GM18499 (cell line): Measurements from ENCODE around the gene FAM107B.
A peak's percentile ranks its signal among the peaks of the same experiment; 100 is the strongest.
"Not testable (repeated sequence)": the region's sequence is repeated elsewhere in the genome, so short reads cannot be mapped to it uniquely, and the experiment has no call there.

Experiments
- ATAC-seq: cut with Tn5 transposase; IDR thresholded peaks from one replicate; pipeline ENCODE4 v1.9.1; 2021; ENCODE audit warnings: moderate number of reproducible peaks; ENCODE audit not compliant: insufficient read depth, unreplicated experiment

The FAM107B gene

DNA sequence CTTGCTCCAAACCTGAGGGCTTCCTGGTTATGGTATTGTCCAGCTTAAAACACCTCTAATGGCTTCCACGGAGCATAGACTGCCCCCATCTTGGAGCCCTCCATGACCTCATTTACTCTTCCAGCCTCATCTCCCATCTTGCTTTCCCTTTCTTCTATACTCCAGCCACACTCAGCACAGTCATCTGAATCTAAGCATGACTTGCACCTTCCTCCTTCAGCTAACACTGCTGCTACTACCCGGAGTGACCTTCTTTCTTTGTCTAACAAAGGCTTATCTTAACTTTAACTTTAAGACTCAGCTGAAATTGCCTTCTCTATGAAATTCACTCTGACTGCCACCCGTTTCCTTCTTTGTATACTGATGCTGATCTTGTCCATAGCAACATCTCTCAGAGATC lies 135.1 kb downstream of the FAM107B start:
- ATAC-seq: no peak

DNA sequence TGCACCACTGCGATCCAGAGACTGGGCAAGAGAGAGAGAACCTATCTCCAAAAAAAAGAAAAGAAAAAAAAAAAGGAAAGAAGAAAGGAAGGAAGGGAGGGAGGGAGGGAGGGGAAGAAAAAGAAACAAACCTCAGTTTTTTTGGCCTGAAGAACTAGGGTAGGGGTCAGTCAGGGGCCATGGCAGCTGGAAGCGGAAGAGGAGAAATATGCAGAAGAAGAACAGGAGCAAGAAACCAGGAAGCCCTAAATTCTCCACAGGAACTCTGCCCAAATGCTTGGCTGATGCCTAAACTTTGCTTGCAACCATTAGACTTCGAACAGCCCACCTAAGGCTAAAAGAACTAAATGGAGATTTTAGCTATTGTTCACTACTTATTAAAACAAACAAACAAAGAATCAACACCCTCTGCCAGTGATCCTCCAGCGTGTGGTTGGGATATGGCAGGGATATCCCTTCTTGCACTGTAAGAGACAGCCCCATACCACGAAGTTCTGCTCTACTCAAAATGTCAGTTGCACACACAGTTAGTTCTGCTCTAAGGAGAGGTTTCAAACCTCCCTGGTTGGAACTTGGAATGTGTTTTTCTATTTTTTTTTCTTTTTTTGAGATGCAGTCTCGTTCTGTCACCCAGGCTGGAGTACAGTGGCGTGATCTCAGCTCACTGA lies 139.5 kb downstream of the FAM107B start:
- ATAC-seq: no peak

DNA sequence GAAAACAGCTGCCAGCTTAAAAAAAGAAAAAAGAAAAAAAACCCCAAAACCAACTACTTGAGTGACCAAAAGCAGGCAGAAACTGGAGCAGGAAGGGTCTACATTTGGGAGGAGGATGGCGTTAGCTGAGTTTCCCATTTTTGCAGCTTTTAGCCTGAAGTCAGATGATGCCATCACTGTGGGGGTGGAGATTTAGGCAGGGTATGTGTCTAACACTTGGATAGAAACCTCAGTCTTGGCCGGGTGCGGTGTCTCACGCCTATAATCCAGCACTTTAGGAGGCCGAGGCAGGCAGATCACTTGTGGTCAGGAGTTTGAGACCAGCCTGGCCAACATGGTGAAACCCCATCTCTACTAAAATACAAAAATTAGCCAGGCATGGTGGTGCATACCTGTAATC lies 140.1 kb downstream of the FAM107B start:
- not testable (repeated sequence) for ATAC-seq

DNA sequence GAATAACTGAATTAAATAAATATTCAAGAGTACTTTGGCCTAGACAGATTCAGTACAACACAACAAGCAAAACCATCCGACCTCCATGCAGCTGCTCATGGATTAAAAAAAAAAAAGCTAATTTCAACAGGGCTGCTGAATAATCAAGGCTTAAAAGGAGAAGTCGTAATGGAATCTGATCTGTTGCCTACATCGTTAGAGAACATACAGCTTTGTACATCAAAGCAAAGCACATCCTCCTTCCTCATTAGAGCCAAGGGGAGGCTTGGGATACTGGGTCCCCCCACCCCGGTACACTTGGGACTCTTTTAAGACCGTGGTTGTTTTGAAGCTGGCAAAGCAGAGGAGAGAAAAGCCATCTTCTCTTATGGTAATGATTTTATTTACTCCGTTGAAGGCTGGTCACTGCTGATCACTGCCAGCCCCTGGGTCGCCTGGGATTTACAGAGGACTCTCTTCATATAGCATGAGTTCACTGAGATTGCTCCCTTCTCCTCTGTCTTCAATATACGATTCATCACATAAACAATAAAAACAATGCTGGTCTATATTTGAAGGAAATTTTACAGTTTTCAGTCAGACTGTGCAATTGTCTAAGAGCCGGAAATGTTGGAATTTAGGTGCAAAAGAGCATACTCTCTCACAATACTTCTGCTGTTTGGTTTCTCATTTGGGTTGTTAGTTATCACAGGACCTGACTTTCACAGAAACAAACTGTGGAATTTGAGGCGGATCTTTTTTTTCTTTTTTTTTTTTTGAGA lies 148.8 kb downstream of the FAM107B start:
- no peak for ATAC-seq

DNA sequence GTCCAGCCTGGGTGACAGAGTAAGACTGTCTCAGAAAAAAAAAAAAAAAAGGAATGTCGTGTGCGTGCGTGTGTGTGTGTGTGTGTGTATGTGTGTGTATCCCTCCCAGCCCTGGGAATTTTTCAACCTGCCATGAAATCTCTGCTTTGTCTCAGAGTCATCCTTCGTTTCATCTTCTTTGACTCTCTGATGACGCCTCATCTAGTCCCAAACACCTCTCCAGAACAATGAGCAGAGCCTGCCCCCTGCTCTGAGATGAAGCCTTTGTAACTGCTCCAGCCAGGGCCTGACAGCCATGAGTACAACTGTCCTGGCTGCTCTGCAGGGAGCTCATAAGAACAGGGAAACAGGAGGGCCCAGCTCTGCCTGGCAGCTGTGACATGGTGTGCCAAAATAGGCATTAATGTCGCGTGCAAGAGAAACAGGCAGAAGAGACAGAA lies 149.5 kb downstream of the FAM107B start:
- ATAC-seq: no peak

DNA sequence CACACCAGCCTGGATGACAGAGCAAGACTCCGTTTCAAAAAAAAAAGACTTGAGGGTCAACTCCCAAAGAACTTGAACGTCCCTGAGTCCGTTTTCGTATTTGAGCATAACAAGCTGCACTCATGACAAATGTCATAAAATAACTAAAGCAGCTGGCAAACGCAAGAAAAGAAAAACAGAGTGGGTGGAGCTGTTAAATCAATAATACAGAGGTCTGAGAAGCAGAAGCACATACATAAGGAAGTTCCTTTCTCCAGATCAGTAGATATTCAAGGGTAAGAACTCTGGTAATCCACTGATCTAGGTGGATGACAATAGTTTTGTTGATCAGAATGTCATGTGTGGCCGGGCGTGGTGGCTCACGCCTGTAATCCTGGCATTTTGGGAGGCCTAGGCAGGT lies 150.1 kb downstream of the FAM107B start:
- ATAC-seq: no peak

DNA sequence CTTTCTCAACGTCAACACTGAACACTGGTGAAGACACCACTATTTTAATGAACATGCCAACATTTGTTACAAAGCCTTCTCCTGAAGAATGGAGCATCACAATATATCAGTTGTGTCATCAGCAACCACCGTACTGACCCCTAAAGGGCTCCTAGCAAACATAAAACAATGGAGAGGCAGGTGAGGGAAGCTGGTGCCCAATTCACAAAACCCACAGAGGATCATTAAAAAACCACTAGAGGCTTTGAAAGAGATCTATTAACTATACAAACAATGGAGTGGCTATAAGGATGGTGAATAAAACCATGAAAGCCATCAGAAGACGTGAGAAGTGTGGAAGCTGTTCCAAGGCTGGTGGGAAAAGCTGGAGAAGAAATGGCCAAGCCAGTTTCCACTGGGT lies 150.8 kb downstream of the FAM107B start:
- no peak for ATAC-seq

DNA sequence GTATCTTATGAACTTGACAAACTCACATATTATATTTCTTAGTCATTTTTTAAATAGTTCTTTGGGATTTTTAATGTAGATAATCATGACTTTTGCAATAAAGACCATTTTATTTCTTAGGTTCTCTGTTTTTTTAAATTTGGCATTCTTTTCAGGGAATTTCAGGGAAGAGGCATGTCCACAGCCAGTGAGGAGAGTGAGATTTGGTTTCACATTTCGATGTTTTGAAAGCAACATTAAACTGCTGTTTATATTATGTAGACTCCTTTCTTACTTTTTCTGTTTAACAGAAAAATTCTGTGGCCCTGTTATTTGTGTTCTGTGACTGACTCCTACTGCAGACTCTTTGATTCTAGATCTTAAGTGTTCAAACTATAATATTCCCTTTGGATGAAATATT lies 153.7 kb downstream of the FAM107B start:
- no peak for ATAC-seq

DNA sequence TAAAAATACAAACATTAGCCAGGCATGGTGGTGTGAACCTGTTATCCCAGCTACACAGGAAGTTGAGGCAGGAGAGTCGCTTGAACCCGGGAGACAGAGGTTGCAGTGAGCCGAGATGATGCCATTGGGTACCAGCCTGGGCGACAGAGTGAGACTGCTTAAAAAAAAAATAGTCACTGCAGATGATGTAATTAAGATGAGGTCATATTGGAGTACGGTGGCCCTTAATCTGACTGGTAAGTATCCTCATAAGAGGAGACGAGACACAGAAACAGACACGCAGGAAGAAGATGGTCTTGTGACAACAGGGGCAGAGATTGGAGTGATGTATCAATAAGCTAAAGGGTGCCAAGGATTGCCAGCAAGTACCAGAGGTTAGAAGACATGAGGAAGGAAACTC lies 156.0 kb downstream of the FAM107B start:
- ATAC-seq: no peak

DNA sequence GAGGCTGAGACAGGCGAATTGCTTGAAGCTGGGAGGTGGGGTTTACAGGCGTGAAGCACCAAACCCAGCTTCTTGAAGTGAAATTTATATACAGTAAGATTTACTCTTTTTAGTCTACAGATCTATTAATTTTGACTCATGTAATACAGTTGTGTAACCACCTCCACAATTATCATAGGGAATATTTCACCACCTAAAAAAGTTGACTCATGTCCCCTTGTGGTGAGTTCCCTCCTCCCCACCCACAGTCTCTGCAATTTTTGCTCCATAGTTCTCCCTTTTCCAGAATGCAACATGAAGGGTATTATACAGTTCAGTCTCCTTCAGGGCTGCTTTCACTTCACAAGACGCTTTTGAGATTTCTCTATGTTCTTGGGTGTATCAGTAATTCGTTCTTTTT lies 156.8 kb downstream of the FAM107B start:
- no peak for ATAC-seq

DNA sequence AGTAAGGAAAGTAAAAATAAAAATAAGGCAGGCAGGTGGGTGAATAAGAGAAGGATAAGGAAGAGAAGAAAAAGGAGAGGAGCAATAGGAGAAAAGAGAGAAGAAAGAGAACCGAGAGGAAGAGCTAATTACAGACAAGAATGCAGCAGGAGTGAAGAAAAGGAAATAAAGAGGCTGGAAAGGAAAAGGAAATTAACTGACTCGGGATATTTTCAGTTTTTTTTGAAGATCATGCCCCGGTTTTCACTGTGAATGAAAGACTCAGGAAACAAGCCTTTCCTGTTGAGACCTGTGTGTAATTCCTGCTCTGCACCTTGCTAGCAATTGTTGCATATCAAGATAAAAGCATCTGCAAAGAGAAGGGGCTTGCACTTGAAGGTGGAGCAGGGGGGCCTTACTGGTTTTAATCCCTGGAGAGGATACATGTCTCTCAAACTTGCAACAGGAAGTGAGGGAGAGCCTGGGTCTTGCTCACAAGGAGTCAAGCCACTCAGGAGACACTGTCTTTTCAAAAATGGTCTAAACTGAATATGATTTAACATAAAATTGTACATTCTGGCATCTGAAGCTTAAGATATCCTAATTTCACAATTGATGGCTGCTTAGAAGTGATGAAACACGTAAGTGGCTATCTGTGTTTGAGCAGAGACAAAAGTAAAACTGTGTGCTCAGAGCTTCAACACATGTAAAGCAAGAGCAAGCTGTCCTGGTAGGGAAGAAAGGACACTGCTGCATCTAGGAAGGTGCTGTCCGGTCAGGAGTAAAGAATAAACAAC lies 157.6 kb downstream of the FAM107B start:
- no peak for ATAC-seq

DNA sequence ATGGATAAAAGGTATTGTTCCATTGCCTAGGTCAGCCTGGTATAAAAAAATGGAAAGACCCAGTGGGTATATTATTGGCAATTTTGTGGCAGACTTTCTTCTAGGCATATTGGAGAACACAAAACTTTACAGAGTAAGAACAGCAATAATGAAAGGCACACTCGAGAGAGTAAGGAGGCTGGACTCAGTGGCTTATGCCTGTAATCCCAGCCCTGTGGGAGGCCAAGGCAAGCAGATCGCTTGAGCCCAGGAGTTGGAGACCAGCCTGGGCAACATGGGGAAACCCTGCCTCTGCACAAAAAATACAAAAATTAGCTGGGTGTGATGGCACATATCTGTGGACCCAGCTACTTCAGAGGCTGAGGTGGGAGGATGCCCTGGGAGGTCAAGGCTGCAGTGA lies 158.2 kb downstream of the FAM107B start:
- ATAC-seq: no peak

DNA sequence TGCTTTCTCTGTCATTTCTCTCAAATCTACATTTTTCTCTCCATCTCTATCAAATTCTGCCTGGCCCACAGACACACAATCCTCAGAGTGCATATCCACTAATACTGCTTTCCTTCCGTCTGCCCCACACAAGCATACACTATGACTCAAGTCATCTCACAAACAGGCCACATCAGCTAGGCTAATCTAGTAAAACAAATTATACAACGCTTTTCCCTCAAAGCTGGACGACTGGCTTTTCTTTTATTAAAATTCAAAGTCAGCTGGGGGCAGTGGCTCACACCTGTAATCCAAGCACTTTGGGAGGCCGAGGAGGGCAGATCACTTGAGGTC lies 161.1 kb downstream of the FAM107B start:
- ATAC-seq: no peak

DNA sequence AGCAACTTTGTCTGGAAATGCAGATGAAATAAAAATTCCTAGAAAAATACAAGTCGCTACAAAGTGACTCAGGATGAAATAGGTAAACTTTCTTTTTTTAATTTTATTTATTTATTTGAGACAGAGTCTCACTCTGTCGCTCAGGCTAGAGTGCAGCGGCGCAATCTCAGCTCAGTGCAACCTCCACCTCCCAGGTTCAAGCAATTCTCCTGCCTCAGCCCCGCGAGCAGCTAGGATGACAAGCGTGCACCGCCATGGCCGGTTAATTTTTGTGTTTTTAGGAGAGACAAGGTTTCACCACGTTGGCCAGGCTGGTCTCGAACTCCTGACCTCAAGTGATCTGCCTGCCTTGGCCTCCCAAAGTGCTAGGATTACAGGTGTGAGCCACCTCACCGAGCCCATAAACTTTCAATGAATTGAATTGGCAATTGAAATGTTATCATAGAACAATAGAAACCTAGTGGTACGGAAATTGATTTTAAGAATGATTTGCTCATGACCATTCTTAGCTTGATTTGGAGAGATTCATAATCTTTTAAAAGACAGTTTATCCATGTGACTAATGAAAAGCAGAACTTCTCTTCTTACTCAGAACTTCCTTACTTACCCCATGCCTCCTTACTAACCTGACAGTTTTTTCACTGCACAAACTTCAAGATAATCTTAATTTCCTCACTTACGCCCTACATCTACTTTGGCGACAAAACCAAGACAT lies 161.7 kb downstream of the FAM107B start:
- no peak for ATAC-seq

DNA sequence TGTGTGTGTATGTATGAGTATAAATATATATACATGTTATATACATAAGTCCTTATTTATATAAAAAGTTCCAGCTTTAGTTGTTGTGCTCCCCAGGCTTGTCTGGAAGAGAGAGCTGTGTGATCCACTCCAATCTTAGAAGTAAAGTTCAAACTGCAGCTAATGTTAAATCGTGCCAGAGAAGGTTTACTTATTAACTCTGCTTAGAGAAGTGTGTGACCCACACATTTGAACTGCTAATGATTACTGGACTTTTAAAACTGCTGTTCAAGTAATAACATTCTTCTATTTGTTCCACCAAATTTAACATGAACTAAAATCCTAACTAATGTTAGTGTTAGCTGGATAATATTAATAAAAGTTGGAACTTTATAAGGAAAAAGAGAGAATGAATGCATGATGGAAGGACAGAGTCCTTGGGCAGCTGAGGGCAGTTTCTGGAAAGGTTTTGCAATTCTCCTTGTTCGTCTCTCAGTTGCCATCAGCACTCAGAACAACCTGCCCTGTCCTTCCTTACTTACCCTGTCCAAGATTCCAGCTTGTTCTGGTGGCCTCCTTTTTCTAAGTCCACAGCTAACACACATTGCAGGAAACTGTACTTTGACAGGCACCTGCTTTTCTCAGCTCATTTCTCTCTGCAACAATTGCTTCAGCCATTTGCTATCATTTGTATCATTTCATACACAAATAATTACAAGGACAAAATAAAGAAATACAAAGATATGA lies 162.6 kb downstream of the FAM107B start:
- no peak for ATAC-seq

DNA sequence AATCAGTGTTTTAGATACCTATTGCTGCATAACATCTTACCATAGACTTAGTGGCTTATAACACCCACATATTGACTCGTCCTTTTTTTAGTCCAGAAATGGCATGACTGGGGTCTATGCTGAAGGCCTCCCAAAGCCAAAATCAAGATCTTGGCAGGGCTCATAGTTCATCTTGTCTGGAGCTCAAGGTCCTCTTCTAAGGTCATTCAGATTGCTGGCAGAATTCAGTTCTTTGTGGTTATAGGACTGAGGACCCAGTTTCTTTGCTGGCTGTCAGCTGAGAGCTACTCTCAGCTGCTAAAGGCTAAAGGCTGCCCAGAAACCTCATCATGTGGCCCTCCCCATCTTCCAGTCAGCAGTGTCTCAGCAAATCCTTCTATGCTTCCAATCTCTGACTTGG lies 165.5 kb downstream of the FAM107B start:
- ATAC-seq: no peak

DNA sequence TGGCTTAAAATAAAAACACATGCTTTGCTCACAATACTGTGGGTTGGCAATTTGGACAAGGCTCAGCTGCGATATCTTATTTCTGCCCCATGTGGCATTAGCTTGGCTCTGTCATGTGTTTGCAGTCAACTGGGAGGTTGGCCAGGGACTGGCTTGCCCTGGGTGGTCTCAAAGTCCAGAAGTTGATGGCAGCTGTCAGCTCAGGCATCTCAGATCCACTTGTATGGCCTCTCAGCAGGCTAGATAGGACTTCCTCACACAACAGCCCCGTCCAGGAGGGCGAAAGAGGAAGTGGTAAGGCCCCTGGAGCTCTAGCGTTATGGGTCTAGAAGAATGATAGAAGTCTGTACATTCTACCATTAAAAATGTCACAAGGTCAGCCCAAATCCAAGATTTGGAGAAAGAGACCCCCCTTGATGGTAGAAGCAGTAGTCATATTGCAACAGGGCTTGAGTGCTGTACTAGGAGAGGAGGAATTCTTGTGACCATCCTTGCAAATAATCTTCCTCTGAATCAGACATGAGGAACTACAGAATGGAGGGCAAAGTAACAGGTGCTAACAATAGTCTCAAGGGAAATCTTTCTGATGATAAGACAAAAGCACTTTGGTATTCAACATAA lies 166.2 kb downstream of the FAM107B start:
- no peak for ATAC-seq

DNA sequence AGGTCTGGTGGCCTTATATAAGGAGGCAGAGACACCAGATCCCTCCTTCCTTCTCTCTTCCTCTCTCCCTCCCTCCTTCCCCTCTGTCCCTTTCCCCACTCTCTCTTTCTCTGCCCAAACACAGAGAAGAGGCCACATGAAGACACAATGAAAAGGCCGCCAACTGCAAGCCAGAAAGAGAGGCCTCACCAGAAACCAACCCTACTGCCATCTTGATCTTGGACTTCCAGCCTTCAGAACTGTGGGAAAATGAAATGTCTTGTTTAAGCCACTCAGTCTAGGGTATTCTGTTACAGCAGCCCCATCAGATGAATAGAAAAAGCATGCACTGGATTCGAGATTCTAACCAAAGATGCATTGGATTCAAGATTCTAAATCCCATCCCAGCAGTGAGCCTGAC lies 168.1 kb downstream of the FAM107B start:
- ATAC-seq: no peak

DNA sequence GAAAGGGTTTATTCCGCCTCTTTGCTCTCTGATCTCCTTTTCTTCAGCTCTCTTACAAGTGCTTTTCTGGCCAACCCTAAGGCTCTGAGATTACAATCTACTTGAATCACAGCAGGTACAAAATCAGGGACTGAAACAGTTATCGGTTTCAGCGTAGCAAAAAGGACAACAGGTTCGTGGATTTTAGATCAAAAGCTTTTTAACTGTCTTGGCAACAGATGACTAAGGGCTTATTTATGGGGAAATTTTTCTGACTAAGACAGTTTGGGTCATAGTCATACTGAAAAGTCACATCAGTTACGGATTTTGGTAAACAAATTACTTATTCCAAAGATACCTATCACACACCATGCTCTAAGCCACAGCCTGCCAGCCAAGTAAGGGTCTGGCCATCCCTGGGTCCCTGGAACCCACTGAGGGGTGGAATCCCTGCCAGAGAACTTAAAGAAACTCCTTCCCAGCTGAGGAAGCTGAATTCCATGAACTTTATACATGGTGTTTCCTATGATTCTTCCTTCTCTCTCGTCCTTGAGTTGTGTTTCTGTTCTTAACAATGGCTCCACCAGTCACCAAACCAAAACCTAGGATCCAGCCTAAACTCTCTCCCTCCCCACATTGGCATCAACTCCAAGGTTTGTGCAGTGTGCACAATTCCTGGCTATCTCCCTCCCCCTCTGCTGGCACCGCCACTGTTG lies 169.3 kb downstream of the FAM107B start:
- ATAC-seq: peak; percentile 48
